ENCODE measurements around the gene ESR1. TPM values are rescaled to one million over a fixed set of nuclear protein-coding genes. Genes with fewer than 3 reads are reported as not detected.
A peak's percentile ranks its signal among the peaks of the same experiment; 100 is the strongest.

ESR1 gene
- total and polyA plus RNA-seq, 12 donors = 0.09 to 1.9 (median 1.2) TPM

GRCh38 chr6:151835396-151835795 lies 27.9 kb downstream of the ESR1 start:
- ATAC-seq (no peak), DNase-seq (no peak)
- intact Hi-C loops (cut with DNase I) = no loop called here
- 58 to 64% methylated on average over 4 of the region's 4 CpGs for WGBS, 2 donors
- Histone ChIP-seq H3K27me3 (peaks cover 0 to 11% (median 0%) of the 10 kb centered on the region in 7 donors), H3K9me3 (no peaks in the 10 kb centered on the region), H3K4me3 (no peak overlapping the region), H3K4me1 (no peaks in the 10 kb centered on the region), H3K27ac (no peak overlapping the region), H3K36me3 (no peaks in the 10 kb centered on the region)
- no peak for TF ChIP-seq CTCF (IDR thresholded peaks at IDR 0.05)

GRCh38 chr6:151837223-151837622 lies 29.7 kb downstream of the ESR1 start:
- ATAC-seq (no peak), DNase-seq (no peak)
- H3K4me1 ChIP-seq = peaks cover 0 to 5% (median 0%) of the 10 kb centered on the region in 9 donors
- 78 to 82% methylated on average over 5 of the region's 5 CpGs for WGBS, 2 donors
- no peak for TF ChIP-seq CTCF (IDR thresholded peaks at IDR 0.05)
- no peak overlapping the region for H3K27ac ChIP-seq
- intact Hi-C loops (cut with DNase I) = no loop called here
- no peaks in the 10 kb centered on the region for H3K9me3 ChIP-seq
- H3K36me3 ChIP-seq = no peaks in the 10 kb centered on the region
- H3K27me3 ChIP-seq = peaks cover 0 to 3% (median 0%) of the 10 kb centered on the region in 7 donors
- no peak overlapping the region for H3K4me3 ChIP-seq

GRCh38 chr6:151842816-151843215 lies 35.3 kb downstream of the ESR1 start:
- no peak overlapping the region for H3K27ac ChIP-seq
- no peaks in the 10 kb centered on the region for H3K27me3 ChIP-seq
- peaks cover 0 to 5% (median 0%) of the 10 kb centered on the region in 9 donors for H3K4me1 ChIP-seq
- no peaks in the 10 kb centered on the region for H3K36me3 ChIP-seq
- no peak overlapping the region for H3K4me3 ChIP-seq
- no peaks in the 10 kb centered on the region for H3K9me3 ChIP-seq
- TF ChIP-seq CTCF (IDR thresholded peaks at IDR 0.05) = no peak
- ATAC-seq (peak in 1 of 8 donors; percentile 45), DNase-seq (no peak)
- 86 to 87% methylated on average over 2 of the region's 2 CpGs for WGBS, 2 donors
- intact Hi-C loops (cut with DNase I) = no loop called here

- H3K9me3 ChIP-seq = no peaks in the 10 kb centered on the region
- H3K27ac ChIP-seq = no peak overlapping the region
- no peaks in the 10 kb centered on the region for H3K36me3 ChIP-seq
- ATAC-seq = no peak
- no peaks in the 10 kb centered on the region for H3K27me3 ChIP-seq
- DNase-seq = peak in 1 of 2 donors; percentile 11
- H3K4me1 ChIP-seq = no peaks in the 10 kb centered on the region
- TF ChIP-seq CTCF (IDR thresholded peaks at IDR 0.05) = no peak
- H3K4me3 ChIP-seq = no peak overlapping the region
- WGBS, 2 donors = 10 to 12% methylated on average over 1 of the region's 1 CpG
- intact Hi-C loops (cut with DNase I) = no loop called here
Measured at GRCh38 chr6:151847064-151847463, 39.6 kb downstream of the ESR1 start.

All from heart right ventricle (tissue), 16 donors.